T-helper 2 cell treated with Interferon-gamma antibody and Interleukin-4, amounts not matched to agents 100 ng/mL and 5 ng/mL, for 36 hours (primary cell): ENCODE results near the gene GCN1. TPM values are rescaled to one million over a fixed set of nuclear protein-coding genes. Genes with fewer than 3 reads are reported as not detected.
"Not testable (repeated sequence)": the region's sequence is repeated elsewhere in the genome, so short reads cannot be mapped to it uniquely, and the experiment has no call there.

ENCODE experiments used
- intact Hi-C: fragments of 100-400 bp; cut with micrococcal nuclease; formaldehyde crosslinking; loops from one replicate; pipeline ENCODE4 v1.15.1; 2023
- total RNA-seq: library from RNA; stranded (reverse); gene quantifications from 2 replicates; pipeline ENCODE4 v1.2.3, GENCODE V29; 2022

The GCN1 gene
- 117 and 121 TPM in 2 replicates for total RNA-seq

- intact Hi-C loops = no loop called here
Measured at GRCh38 chr12:120194534-120195395, at the start of gene GCN1. GCN1 (minus strand) TSS chr12:120194715; CDS start chr12:120194697, 18 bp downstream.

GRCh38 chr12:120242971-120243699, 48.6 kb upstream of the GCN1 start:
- intact Hi-C loops = no loop called here

GRCh38 chr12:120242275-120242799, 47.8 kb upstream of the GCN1 start:
- intact Hi-C loops = no loop called here

GRCh38 chr12:120241561-120242274, 47.2 kb upstream of the GCN1 start:
- intact Hi-C loops = no loop called here

GRCh38 chr12:120240495-120240833, 45.9 kb upstream of the GCN1 start:
- intact Hi-C loops = no loop called here

- intact Hi-C loops = no loop called here
Measured at GRCh38 chr12:120239776-120240494, 45.4 kb upstream of the GCN1 start.

- intact Hi-C loops = no loop called here
Measured at GRCh38 chr12:120238839-120239445, 44.4 kb upstream of the GCN1 start.

GRCh38 chr12:120238217-120238616, 43.7 kb upstream of the GCN1 start:
- intact Hi-C loops = no loop called here

- intact Hi-C loops = no loop called here
Measured at GRCh38 chr12:120237360-120238171, 43.1 kb upstream of the GCN1 start.

- intact Hi-C loops = not testable (repeated sequence)
Measured at GRCh38 chr12:120236809-120237208, 42.3 kb upstream of the GCN1 start.

- intact Hi-C loops = no loop called here
Measured at GRCh38 chr12:120235369-120236323, 41.1 kb upstream of the GCN1 start.

- intact Hi-C loops = no loop called here
Measured at GRCh38 chr12:120234643-120235368, 40.3 kb upstream of the GCN1 start.

- intact Hi-C loops = loop anchor here (1.0 kb wide), 1 partner anchor 32 kb away; no protein-coding TSS in a partner anchor
Measured at GRCh38 chr12:120231316-120232011, 36.9 kb upstream of the GCN1 start.

- intact Hi-C loops = loop anchor here (1.0 kb wide), 1 partner anchor 32 kb away; no protein-coding TSS in a partner anchor
Measured at GRCh38 chr12:120230974-120231315, 36.4 kb upstream of the GCN1 start.

GRCh38 chr12:120230326-120230973, 35.9 kb upstream of the GCN1 start:
- intact Hi-C loops = no loop called here

- intact Hi-C loops = loop anchor here (2.0 kb wide), 1 partner anchor 29 kb away; the partner anchor contains the start of gene RPLP0
Measured at GRCh38 chr12:120229487-120230325, 35.2 kb upstream of the GCN1 start.
